Panc1 (cell line): ENCODE measurements around the gene FAM114A2. TPM values are rescaled to one million over a fixed set of nuclear protein-coding genes. Genes with fewer than 3 reads are reported as not detected.

Experiments
- ATAC-seq: fragments of 200-7000 bp; cut with Tn5 transposase; 2 replicates; pipeline ENCODE4 v1.9.1; 2020; ENCODE audit warnings: mild to moderate bottlenecking, moderate library complexity
- BruUV-seq: library from RNA; stranded (reverse); fragments of 400-500 nt; replicated peaks from 2 replicates; lab custom pipeline; 2021; lab: Mats Ljungman, UMichigan
- CTCF ChIA-PET: fragments of 300-600 bp; sonication (Branson Sonifier 250); formaldehyde crosslinking; loops from one replicate; lab custom pipeline; 2022; ENCODE audit warnings: antibody characterized with exemption; lab: Charles Lee
- POLR2A ChIA-PET: fragments of 300-600 bp; sonication (Branson Sonifier 250); formaldehyde crosslinking; loops from one replicate; lab custom pipeline; 2022; ENCODE audit warnings: antibody characterized with exemption; lab: Charles Lee
- DNase-seq: peaks from one replicate; pipeline ENCODE4 v3.0.0-alpha.2; 2010; ENCODE audit warnings: low read depth, low spot score
- H3K27ac ChIP-seq: 2 replicates; pipeline ENCODE4 v1.5.1; 2011; ENCODE audit warnings: mild to moderate bottlenecking, low read length, inconsistent platforms
- H3K27me3 ChIP-seq: fragments of 200-500 bp; sonication (Bioruptor generic); 2 replicates; pipeline ENCODE4 v1.6.0; 2014; ENCODE audit warnings: low read length, inconsistent platforms; ENCODE audit not compliant: control insufficient read depth, insufficient read depth
- H3K36me3 ChIP-seq: fragments of 200-500 bp; sonication (Bioruptor generic); 2 replicates; pipeline ENCODE4 v1.5.1; 2014; ENCODE audit warnings: inconsistent platforms, mild to moderate bottlenecking, low read length, moderate library complexity; ENCODE audit not compliant: control insufficient read depth, insufficient read depth
- H3K4me1 ChIP-seq: 2 replicates; pipeline ENCODE4 v1.5.1; 2011; ENCODE audit warnings: inconsistent platforms, mild to moderate bottlenecking, low read length, moderate library complexity; ENCODE audit not compliant: control insufficient read depth, insufficient read depth
- H3K4me3 ChIP-seq, 2 experiments: 2 replicates each; pipeline ENCODE4 v1.5.1; 2011 to 2012; ENCODE audit warnings: low read depth in 2 of 2, low read length in 2 of 2, mild to moderate bottlenecking in 2 of 2, inconsistent platforms in 1 of 2, moderate library complexity in 1 of 2
- H3K9me3 ChIP-seq: fragments of 200-500 bp; sonication (Bioruptor generic); 2 replicates; pipeline ENCODE4 v1.5.1; 2014; ENCODE audit warnings: low read depth, mild to moderate bottlenecking, inconsistent platforms, low read length, moderate library complexity; ENCODE audit not compliant: control insufficient read depth, insufficient read depth
- CTCF ChIP-seq: fragments of 450-650 bp; IDR thresholded peaks from 2 replicates; pipeline ENCODE4 v1.5.1; 2017; ENCODE audit warnings: mild to moderate bottlenecking
- POLR2AphosphoS5 ChIP-seq: IDR thresholded peaks from 2 replicates; pipeline ENCODE4 v1.6.1; 2012; ENCODE audit warnings: mild to moderate bottlenecking, low read depth, low read length, moderate library complexity
- REST ChIP-seq, 2 experiments: IDR thresholded peaks; 2 replicates each; pipeline ENCODE4 v1.6.1; 2011 to 2012; ENCODE audit warnings: low read depth in 2 of 2, control low read depth in 1 of 2, low read length in 1 of 2, mild to moderate bottlenecking in 1 of 2, moderate library complexity in 1 of 2; ENCODE audit not compliant: insufficient read depth in 1 of 2
- SIN3A ChIP-seq: IDR thresholded peaks from 2 replicates; pipeline ENCODE4 v1.6.1; 2012; ENCODE audit warnings: low read depth, mild to moderate bottlenecking, low read length, moderate library complexity, borderline replicate concordance; ENCODE audit not compliant: insufficient read depth
- TCF7L2 ChIP-seq: IDR thresholded peaks from 2 replicates; pipeline ENCODE4 v1.6.1; 2011; ENCODE audit warnings: mild to moderate bottlenecking, low read depth, low read length, inconsistent platforms
- in situ Hi-C: cut with HindIII; loops from 2 replicates; pipeline ENCODE4 v1.10.0; 2016; ENCODE audit warnings: low sequenced_read_pairs, low pct_unique_long_range_greater_than_20kb
- intact Hi-C: fragments of 100-400 bp; cut with micrococcal nuclease; formaldehyde crosslinking; loops from one replicate; pipeline ENCODE4 v1.10.0; 2022; ENCODE audit not compliant: unreplicated experiment
- total RNA-seq: library from RNA; stranded (reverse); gene quantifications from one replicate; pipeline ENCODE4 v1.2.1, GENCODE V29; 2021; ENCODE audit not compliant: unreplicated experiment

The FAM114A2 gene
- total RNA-seq, 1 experiment from 2014 or later: 20.7 TPM

- Histone ChIP-seq H3K4me1 (peaks cover 12% of the 10 kb centered on the region), H3K4me3 (no peak overlapping the region), H3K27ac (no peak overlapping the region), H3K36me3 (peaks cover 2% of the 10 kb centered on the region; the same call in 1 of the 2 replicates), H3K9me3 (no peaks in the 10 kb centered on the region), H3K27me3 (no peaks in the 10 kb centered on the region)
- no TSS peak for BruUV-seq
- CTCF ChIA-PET: no interaction called here
- TF ChIP-seq REST (IDR thresholded peaks at IDR 0.05; ENCODE audit: insufficient read depth in 1 of 2, low read depth in 2 of 2, low read length in 1 of 2): no peak
- TF ChIP-seq TCF7L2: no peak
- no peak for TF ChIP-seq CTCF
- no peak for TF ChIP-seq POLR2AphosphoS5
- TF ChIP-seq SIN3A: no peak
- in situ Hi-C loops (no loop called here), intact Hi-C loops (no loop called here)
- ATAC-seq (no peak), DNase-seq (no peak)
- POLR2A ChIA-PET: no interaction called here
These were observed 3.8 kb downstream of the FAM114A2 start for GRCh38 chr5:154034944-154035343.

- Histone ChIP-seq H3K4me3 (no peak overlapping the region), H3K9me3 (no peaks in the 10 kb centered on the region), H3K4me1 (no peaks in the 10 kb centered on the region), H3K27me3 (no peaks in the 10 kb centered on the region), H3K27ac (no peak overlapping the region), H3K36me3 (no peaks in the 10 kb centered on the region)
- no peak for TF ChIP-seq SIN3A
- TF ChIP-seq CTCF: no peak
- TF ChIP-seq REST (IDR thresholded peaks at IDR 0.05; ENCODE audit: insufficient read depth in 1 of 2, low read depth in 2 of 2, low read length in 1 of 2): no peak
- no peak for TF ChIP-seq TCF7L2
- no peak for TF ChIP-seq POLR2AphosphoS5
- no TSS peak for BruUV-seq
- ChIA-PET POLR2A (no interaction called here), CTCF (no interaction called here)
- DNase-seq: no peak
- in situ Hi-C loops: no loop called here
- intact Hi-C loops: no loop called here
- ATAC-seq: no peak
These were observed 6.7 kb downstream of the FAM114A2 start for GRCh38 chr5:154031937-154032489.
